ENCODE measurements around the gene EDA. TPM values are rescaled to one million over a fixed set of nuclear protein-coding genes. Genes with fewer than 3 reads are reported as not detected.

The EDA gene
- total RNA-seq, 8 experiments from 2014 or later: 0.60 to 4.7 (median 1.2) TPM

GRCh38 chrX:70042399-70043371 is 426.8 kb downstream of the EDA start:
- ATAC-seq (replicated peaks in 6 of 8): peak in 1 of 8 experiments; percentile 19
- in situ Hi-C loops (cut with MboI; ENCODE audit: low pct_unique_long_range_greater_than_20kb in 2 of 9, low sequenced_read_pairs in 9 of 9, unreplicated experiment in 9 of 9): loop anchor here in 2 of 9 experiments (25.0 kb wide), 1 partner anchor 505 kb away; no protein-coding TSS in a partner anchor
- 20 to 100% (median 64%) methylated on average over 1 to 9 of the region's 11 CpGs; no CpG with 5 or more reads in 6 of the 10 experiments for WGBS, 10 experiments

GRCh38 chrX:70043685-70044084 is 427.8 kb downstream of the EDA start:
- no peak overlapping the region for H3K27ac ChIP-seq
- H3K4me3 ChIP-seq: no peak overlapping the region
- WGBS, 10 experiments: no CpG with 5 or more reads among the region's 9 CpGs
- in situ Hi-C loops (cut with MboI; ENCODE audit: low pct_unique_long_range_greater_than_20kb in 2 of 9, low sequenced_read_pairs in 9 of 9, unreplicated experiment in 9 of 9): loop anchor here in 2 of 9 experiments (25.0 kb wide), 1 partner anchor 506 kb away; no protein-coding TSS in a partner anchor
- no peaks in the 10 kb centered on the region for H3K4me1 ChIP-seq (replicated peaks in 1 of 2)
- no peak for ATAC-seq (replicated peaks in 6 of 8)

More at GRCh38 chrX:70042399-70043371, 426.8 kb downstream of the EDA start:
- no peak overlapping the region for H3K27ac ChIP-seq
- H3K4me3 ChIP-seq: no peak overlapping the region
- no peaks in the 10 kb centered on the region for H3K4me1 ChIP-seq (replicated peaks in 1 of 2)

- 0 to 68% (median 20%) methylated on average over 1 to 2 of the region's 4 CpGs; no CpG with 5 or more reads in 7 of the 10 experiments for WGBS, 10 experiments
- Histone ChIP-seq H3K4me3 (no peak overlapping the region), H3K4me1 (replicated peaks in 1 of 2) (no peaks in the 10 kb centered on the region), H3K27ac (no peak overlapping the region)
- ATAC-seq (replicated peaks in 6 of 8): no peak
- in situ Hi-C loops (cut with MboI; ENCODE audit: low pct_unique_long_range_greater_than_20kb in 2 of 9, low sequenced_read_pairs in 9 of 9, unreplicated experiment in 9 of 9): loop anchor here in 2 of 9 experiments (25.0 kb wide), 1 partner anchor 507 kb away; no protein-coding TSS in a partner anchor
Observed at GRCh38 chrX:70044541-70045245, 428.8 kb downstream of the EDA start.

DNA sequence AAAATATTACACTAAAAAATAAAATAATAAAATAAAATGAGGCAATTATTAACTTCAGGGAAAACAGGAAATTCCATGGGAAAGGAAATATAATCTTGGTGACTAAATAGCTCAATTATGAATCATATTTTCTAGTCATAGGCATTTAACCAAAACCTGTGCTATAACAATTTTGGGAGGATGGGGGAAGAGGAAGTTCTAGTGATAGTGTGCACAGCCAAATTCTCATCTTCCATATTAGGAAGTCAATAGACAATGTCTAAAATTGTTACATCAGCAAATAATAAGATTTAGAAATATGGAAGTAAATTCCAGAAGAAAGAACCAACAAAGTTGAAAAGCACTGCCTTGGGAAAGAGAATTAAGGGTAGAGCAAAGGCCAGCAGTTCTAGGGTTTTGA is 431.1 kb downstream of the EDA start:
- in situ Hi-C loops (cut with MboI; ENCODE audit: low pct_unique_long_range_greater_than_20kb in 2 of 9, low sequenced_read_pairs in 9 of 9, unreplicated experiment in 9 of 9): loop anchor here in 2 of 9 experiments (25.0 kb wide), 1 partner anchor 510 kb away; no protein-coding TSS in a partner anchor
- H3K27ac ChIP-seq: no peak overlapping the region
- H3K4me1 ChIP-seq (replicated peaks in 1 of 2): no peaks in the 10 kb centered on the region
- no peak overlapping the region for H3K4me3 ChIP-seq
- ATAC-seq (replicated peaks in 6 of 8): no peak

- Histone ChIP-seq H3K4me3 (no peak overlapping the region), H3K4me1 (replicated peaks in 1 of 2) (no peaks in the 10 kb centered on the region), H3K27ac (no peak overlapping the region)
- in situ Hi-C loops (cut with MboI; ENCODE audit: low pct_unique_long_range_greater_than_20kb in 2 of 9, low sequenced_read_pairs in 9 of 9, unreplicated experiment in 9 of 9): loop anchor here in 2 of 9 experiments (25.0 kb wide), 1 partner anchor 512 kb away; no protein-coding TSS in a partner anchor
- WGBS, 10 experiments: 36% methylated on average over 2 of the region's 3 CpGs; no CpG with 5 or more reads in 9 of the 10 experiments
- ATAC-seq (replicated peaks in 6 of 8): no peak
Observed at GRCh38 chrX:70049406-70049805, 433.5 kb downstream of the EDA start.

- ATAC-seq (replicated peaks in 6 of 8): no peak
- WGBS, 10 experiments: 19 to 83% (median 40%) methylated on average over 2 of the region's 4 CpGs; no CpG with 5 or more reads in 7 of the 10 experiments
- Histone ChIP-seq H3K27ac (no peak within 1 kb of the TSS), H3K4me3 (no peak within 1 kb of the TSS), H3K4me1 (replicated peaks in 1 of 2) (no peaks in the 10 kb centered on the region)
- in situ Hi-C loops (cut with MboI; ENCODE audit: low pct_unique_long_range_greater_than_20kb in 2 of 9, low sequenced_read_pairs in 9 of 9, unreplicated experiment in 9 of 9): loop anchor here in 2 of 9 experiments (25.0 kb wide), 1 partner anchor 513 kb away; no protein-coding TSS in a partner anchor
Observed at GRCh38 chrX:70049925-70050324, 434.0 kb downstream of the EDA start, which contains the start of gene AWAT2. AWAT2 (minus strand) TSS chrX:70049938; CDS start chrX:70049932, 6 bp downstream.

DNA sequence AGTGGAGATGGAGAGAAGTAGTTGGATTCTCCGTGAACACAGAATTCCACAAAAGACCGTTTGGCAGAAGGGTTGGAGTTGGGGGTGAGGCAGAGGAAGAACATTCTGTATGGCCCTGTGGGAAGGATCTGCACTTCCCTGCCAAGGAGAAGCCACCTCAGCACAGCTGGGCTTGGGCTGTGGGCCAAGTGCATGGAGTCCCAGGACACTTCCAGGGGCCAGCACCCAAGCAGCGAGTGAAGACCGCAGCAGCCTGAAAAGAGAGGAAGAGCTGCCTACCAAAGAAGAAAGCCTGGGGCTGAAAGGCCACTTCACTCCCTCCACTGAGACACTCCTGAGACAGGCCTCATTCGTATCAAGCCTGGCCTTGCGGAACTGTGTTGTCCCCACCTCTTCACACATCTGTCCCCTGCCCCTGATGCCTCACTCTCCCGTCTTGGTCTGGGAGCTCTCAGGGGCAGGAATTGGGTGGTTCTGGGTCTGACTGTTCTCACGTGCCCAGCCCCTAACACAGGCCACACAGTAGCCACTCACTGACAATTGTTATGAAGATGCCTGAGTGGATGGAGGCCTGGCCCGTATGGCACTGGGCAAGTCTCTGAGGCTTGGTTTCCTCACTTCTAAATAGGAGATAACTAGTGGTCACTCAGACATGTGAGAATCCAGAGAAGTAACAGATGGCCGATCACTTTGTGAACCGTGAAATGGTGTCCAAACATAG is 437.1 kb downstream of the EDA start:
- in situ Hi-C loops (cut with MboI; ENCODE audit: low pct_unique_long_range_greater_than_20kb in 2 of 9, low sequenced_read_pairs in 9 of 9, unreplicated experiment in 9 of 9): no loop called here
- no peak for ATAC-seq (replicated peaks in 6 of 8)
- H3K4me3 ChIP-seq: no peak overlapping the region

DNA sequence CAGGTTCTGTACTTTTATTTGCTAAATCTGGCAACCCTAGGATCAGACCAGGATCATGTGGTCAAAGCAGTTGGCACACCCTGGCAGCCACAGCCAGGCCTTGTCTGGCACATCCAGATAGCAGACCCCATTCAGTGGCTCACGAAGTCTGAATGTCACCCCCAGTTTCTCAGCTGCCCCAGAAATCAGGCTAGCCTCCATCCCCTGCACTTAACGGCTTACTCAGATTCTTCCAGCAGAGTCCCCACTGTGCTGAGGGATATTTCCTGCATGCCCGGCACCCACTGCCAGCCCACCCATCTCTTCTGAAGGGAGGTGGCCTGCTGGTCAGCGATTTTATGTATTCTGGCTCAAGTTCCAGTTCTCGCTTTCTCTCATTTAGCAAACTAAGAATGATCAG is 438.5 kb downstream of the EDA start:
- H3K4me1 ChIP-seq (replicated peaks in 1 of 2): no peaks in the 10 kb centered on the region
- no peak overlapping the region for H3K4me3 ChIP-seq
- 0 to 100% (median 72%) methylated on average over 1 to 2 of the region's 5 CpGs; no CpG with 5 or more reads in 7 of the 10 experiments for WGBS, 10 experiments
- H3K27ac ChIP-seq: no peak overlapping the region
- in situ Hi-C loops (cut with MboI; ENCODE audit: low pct_unique_long_range_greater_than_20kb in 2 of 9, low sequenced_read_pairs in 9 of 9, unreplicated experiment in 9 of 9): no loop called here
- ATAC-seq (replicated peaks in 6 of 8): no peak

More for the DNA sequence above, 437.1 kb downstream of the EDA start:
- WGBS, 10 experiments: 12 to 56% methylated on average over 3 to 5 of the region's 11 CpGs; no CpG with 5 or more reads in 8 of the 10 experiments
- Histone ChIP-seq H3K4me1 (replicated peaks in 1 of 2) (no peaks in the 10 kb centered on the region), H3K27ac (no peak overlapping the region)

DNA sequence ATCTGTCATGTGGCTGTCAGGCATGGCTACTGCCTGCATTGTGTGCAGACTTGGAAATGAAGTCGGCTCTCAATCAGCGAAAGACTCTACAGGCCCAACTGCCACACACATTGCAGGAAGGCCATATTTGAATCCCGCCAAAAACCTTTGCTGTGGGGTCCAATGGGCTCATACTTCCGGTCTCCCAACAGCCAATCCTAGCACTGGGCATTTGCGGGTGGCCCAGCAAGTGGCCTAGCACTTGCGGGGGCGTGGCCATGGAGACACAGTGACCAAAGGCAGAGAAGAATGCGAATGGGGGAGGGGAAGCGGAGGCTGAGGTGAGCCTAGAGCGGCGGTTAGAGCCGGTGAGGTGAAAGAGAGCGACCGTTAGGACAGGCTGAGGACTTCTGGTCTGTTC is 446.2 kb downstream of the EDA start, which contains the start of gene OTUD6A:
Gene OTUD6A (plus strand): TSS at position 382 of the 400 bp plus-strand sequence. CDS start 68 bp downstream, outside the sequence.
- 63 to 97% methylated on average over 5 to 10 of the region's 14 CpGs; no CpG with 5 or more reads in 8 of the 10 experiments for WGBS, 10 experiments
- ATAC-seq (replicated peaks in 6 of 8): no peak
- Histone ChIP-seq H3K27ac (no peak within 1 kb of the TSS), H3K4me3 (no peak within 1 kb of the TSS), H3K4me1 (replicated peaks in 1 of 2) (no peaks in the 10 kb centered on the region)
- in situ Hi-C loops (cut with MboI; ENCODE audit: low pct_unique_long_range_greater_than_20kb in 2 of 9, low sequenced_read_pairs in 9 of 9, unreplicated experiment in 9 of 9): no loop called here

DNA sequence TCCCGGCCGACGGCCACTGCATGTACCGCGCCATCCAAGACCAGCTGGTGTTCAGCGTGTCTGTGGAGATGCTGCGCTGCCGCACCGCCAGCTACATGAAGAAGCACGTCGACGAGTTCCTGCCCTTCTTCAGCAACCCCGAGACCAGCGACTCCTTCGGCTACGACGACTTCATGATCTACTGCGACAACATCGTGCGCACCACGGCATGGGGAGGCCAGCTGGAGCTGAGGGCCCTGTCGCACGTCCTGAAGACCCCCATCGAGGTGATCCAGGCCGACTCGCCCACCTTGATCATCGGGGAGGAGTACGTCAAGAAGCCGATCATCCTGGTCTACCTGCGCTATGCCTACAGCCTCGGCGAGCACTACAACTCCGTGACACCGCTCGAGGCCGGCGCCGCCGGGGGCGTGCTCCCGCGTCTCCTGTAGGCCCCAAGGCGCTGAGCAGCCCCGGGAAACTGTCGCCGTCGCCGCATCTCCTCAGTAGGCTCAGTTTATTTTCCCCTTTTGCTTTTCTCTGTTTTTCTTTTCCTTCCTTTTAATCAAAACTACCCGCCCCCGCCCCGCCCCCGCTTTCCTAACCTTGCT is 447.1 kb downstream of the EDA start:
- in situ Hi-C loops (cut with MboI; ENCODE audit: low pct_unique_long_range_greater_than_20kb in 2 of 9, low sequenced_read_pairs in 9 of 9, unreplicated experiment in 9 of 9): no loop called here
- WGBS, 10 experiments: 40 to 93% (median 85%) methylated on average over 1 to 21 of the region's 52 CpGs; no CpG with 5 or more reads in 7 of the 10 experiments
- ATAC-seq (replicated peaks in 6 of 8): no peak
- no peak overlapping the region for H3K27ac ChIP-seq
- no peaks in the 10 kb centered on the region for H3K4me1 ChIP-seq (replicated peaks in 1 of 2)
- H3K4me3 ChIP-seq: no peak overlapping the region

DNA sequence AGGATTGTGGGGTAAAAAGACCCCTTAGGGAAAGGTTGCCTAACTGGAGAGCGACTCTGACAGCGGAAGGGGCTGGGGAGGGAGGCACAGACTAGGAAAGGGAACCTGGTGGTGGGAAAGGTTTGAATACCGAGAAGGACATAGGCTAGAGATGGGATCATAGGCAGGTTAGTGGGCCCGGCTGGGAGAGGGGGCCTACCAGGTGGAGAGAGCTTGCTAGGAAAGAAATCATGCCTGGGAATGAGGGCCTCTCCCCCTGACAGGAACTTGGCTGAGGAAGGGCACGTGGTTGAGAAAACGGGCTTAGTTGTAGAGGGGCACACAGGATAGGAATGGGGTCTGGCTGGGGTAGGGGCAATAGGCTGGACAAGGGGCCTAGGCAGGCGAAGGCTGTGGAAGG is 450.7 kb downstream of the EDA start:
- H3K4me1 ChIP-seq (replicated peaks in 1 of 2): no peaks in the 10 kb centered on the region
- H3K27ac ChIP-seq: no peak overlapping the region
- no peak overlapping the region for H3K4me3 ChIP-seq
- WGBS, 10 experiments: 0 to 100% (median 52%) methylated on average over 1 to 2 of the region's 7 CpGs; no CpG with 5 or more reads in 6 of the 10 experiments
- in situ Hi-C loops (cut with MboI; ENCODE audit: low pct_unique_long_range_greater_than_20kb in 2 of 9, low sequenced_read_pairs in 9 of 9, unreplicated experiment in 9 of 9): no loop called here
- no peak for ATAC-seq (replicated peaks in 6 of 8)

- Histone ChIP-seq H3K4me1 (replicated peaks in 1 of 2) (no peaks in the 10 kb centered on the region), H3K27ac (no peak overlapping the region), H3K4me3 (no peak overlapping the region)
- no peak for ATAC-seq (replicated peaks in 6 of 8)
- WGBS, 10 experiments: 0 to 70% methylated on average over 1 to 3 of the region's 5 CpGs; no CpG with 5 or more reads in 8 of the 10 experiments
- in situ Hi-C loops (cut with MboI; ENCODE audit: low pct_unique_long_range_greater_than_20kb in 2 of 9, low sequenced_read_pairs in 9 of 9, unreplicated experiment in 9 of 9): no loop called here
Observed at GRCh38 chrX:70079297-70079696, 463.4 kb downstream of the EDA start.

All from motor neuron (in vitro differentiated cells).